H1 (cell line): ENCODE data around the gene CEP95.

Experiments
- BRCA1 ChIP-seq: IDR thresholded peaks from 2 replicates; pipeline ENCODE4 v1.6.1; 2012; ENCODE audit warnings: low read depth, low read length, improper control_type of control experiment
- CREB1 ChIP-seq: IDR thresholded peaks from 2 replicates; pipeline ENCODE4 v1.6.1; 2012; ENCODE audit warnings: inconsistent platforms
- EGR1 ChIP-seq: IDR thresholded peaks from 2 replicates; pipeline ENCODE4 v1.6.1; 2011; ENCODE audit warnings: low read depth, low read length, borderline replicate concordance
- EP300 ChIP-seq, 2 experiments: IDR thresholded peaks; 1 replicate in 1 of 2; 2 replicates in 1 of 2; pipeline ENCODE4 v1.6.1; 2011 to 2012; ENCODE audit warnings: low read depth in 2 of 2, low read length in 2 of 2, mild to moderate bottlenecking in 2 of 2, borderline replicate concordance in 1 of 2, inconsistent platforms in 1 of 2, moderate library complexity in 1 of 2
- GABPA ChIP-seq: IDR thresholded peaks from 2 replicates; pipeline ENCODE4 v1.6.1; 2011; ENCODE audit warnings: mild to moderate bottlenecking, low read length, moderate library complexity, borderline replicate concordance; ENCODE audit not compliant: insufficient read depth
- HDAC2 ChIP-seq, 2 experiments: fragments of 300-600 bp in 1 of 2; sonication (generic) in 1 of 2; IDR thresholded peaks; 2 replicates each; pipeline ENCODE4 v1.6.1; 2011 to 2012; ENCODE audit warnings: low read depth in 2 of 2, low read length in 2 of 2, mild to moderate bottlenecking in 2 of 2, moderate library complexity in 2 of 2, borderline replicate concordance in 1 of 2, inconsistent platforms in 1 of 2
- JUN ChIP-seq: IDR thresholded peaks from 2 replicates; pipeline ENCODE4 v1.6.1; 2011; ENCODE audit warnings: low read depth, mild to moderate bottlenecking, improper control_type of control experiment, low read length
- POLR2A ChIP-seq, 2 experiments: IDR thresholded peaks; 1 replicate in 1 of 2; 2 replicates in 1 of 2; pipeline ENCODE4 v1.6.1; 2011; ENCODE audit warnings: low read depth in 2 of 2, low read length in 2 of 2, mild to moderate bottlenecking in 2 of 2; ENCODE audit errors: control extremely low read depth in 1 of 2
- RAD21 ChIP-seq, 2 experiments: IDR thresholded peaks in 1 of 2; conservative IDR thresholded peaks in 1 of 2; 2 replicates each; pipeline ENCODE4 v1.6.1; 2011; ENCODE audit warnings: low read depth in 2 of 2, low read length in 2 of 2, improper control_type of control experiment in 1 of 2, inconsistent platforms in 1 of 2, mild to moderate bottlenecking in 1 of 2, moderate library complexity in 1 of 2
- SP1 ChIP-seq: IDR thresholded peaks from 2 replicates; pipeline ENCODE4 v1.6.1; 2011; ENCODE audit warnings: low read depth, low read length
- TF ChIP-seq, protein P1 (sequence below), 3 experiments: IDR thresholded peaks; 1 replicate in 2 of 3; 2 replicates in 1 of 3; pipeline versions ENCODE4 v1.5.1 to v1.6.1; 2011; ENCODE audit warnings: low read length in 3 of 3, mild to moderate bottlenecking in 3 of 3, inconsistent platforms in 2 of 3, low read depth in 1 of 3, moderate library complexity in 1 of 3; ENCODE audit not compliant: insufficient read depth in 1 of 3; ENCODE audit errors: control extremely low read depth in 1 of 3

DNA sequence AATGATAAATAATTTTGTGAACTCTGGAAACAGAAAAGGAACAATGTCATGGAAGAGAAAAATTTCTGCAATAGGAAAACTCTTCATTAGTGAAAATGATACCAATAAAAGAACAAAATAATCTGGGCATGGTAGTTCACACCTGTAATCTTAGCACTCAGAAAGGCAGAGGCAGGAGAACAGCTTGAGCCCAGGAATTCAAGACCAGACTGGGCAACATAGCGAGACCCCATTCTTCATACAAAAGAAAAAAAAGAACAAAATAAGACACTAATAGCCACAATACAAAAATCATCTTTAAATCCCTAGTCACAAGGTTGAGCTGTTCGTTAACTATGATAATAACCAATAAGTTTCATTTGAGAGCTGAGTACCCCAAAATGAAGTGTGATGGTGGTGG, 18.5 kb upstream of the CEP95 start:
- TF ChIP-seq, protein P1, sequence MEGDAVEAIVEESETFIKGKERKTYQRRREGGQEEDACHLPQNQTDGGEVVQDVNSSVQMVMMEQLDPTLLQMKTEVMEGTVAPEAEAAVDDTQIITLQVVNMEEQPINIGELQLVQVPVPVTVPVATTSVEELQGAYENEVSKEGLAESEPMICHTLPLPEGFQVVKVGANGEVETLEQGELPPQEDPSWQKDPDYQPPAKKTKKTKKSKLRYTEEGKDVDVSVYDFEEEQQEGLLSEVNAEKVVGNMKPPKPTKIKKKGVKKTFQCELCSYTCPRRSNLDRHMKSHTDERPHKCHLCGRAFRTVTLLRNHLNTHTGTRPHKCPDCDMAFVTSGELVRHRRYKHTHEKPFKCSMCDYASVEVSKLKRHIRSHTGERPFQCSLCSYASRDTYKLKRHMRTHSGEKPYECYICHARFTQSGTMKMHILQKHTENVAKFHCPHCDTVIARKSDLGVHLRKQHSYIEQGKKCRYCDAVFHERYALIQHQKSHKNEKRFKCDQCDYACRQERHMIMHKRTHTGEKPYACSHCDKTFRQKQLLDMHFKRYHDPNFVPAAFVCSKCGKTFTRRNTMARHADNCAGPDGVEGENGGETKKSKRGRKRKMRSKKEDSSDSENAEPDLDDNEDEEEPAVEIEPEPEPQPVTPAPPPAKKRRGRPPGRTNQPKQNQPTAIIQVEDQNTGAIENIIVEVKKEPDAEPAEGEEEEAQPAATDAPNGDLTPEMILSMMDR (IDR thresholded peaks at IDR 0.05; ENCODE audit: control extremely low read depth in 1 of 3, insufficient read depth in 1 of 3, low read depth in 1 of 3, low read length in 3 of 3), result no peak
- TF ChIP-seq EP300 (IDR thresholded peaks at IDR 0.05; ENCODE audit: borderline replicate concordance in 1 of 2, low read depth in 2 of 2, low read length in 2 of 2), result no peak
- no peak for TF ChIP-seq BRCA1
- TF ChIP-seq POLR2A (IDR thresholded peaks at IDR 0.05; ENCODE audit: control extremely low read depth in 1 of 2, low read depth in 2 of 2, low read length in 2 of 2), result no peak
- no peak for TF ChIP-seq JUN
- no peak for TF ChIP-seq EGR1
- TF ChIP-seq HDAC2 (IDR thresholded peaks at IDR 0.05; ENCODE audit: borderline replicate concordance in 1 of 2, low read depth in 2 of 2, low read length in 2 of 2), result no peak
- no peak for TF ChIP-seq SP1
- TF ChIP-seq CREB1, result no peak
- TF ChIP-seq GABPA, result no peak
- TF ChIP-seq RAD21 (IDR thresholded peaks at IDR 0.05 in 1 of 2, conservative IDR thresholded peaks at IDR 0.05 in 1 of 2; ENCODE audit: low read depth in 2 of 2, low read length in 2 of 2), result no peak
